Vagina (tissue), 2 donors: ENCODE data around the gene AIG1.

Source experiments
- POLR2A ChIP-seq, 2 donors: fragments of 450-650 bp; IDR thresholded peaks; one replicate each; pipeline ENCODE4 v1.6.1; 2017; ENCODE audit warnings: antibody characterized with exemption in 2 of 2, mild to moderate bottlenecking in 2 of 2, moderate library complexity in 2 of 2
- POLR2AphosphoS5 ChIP-seq, 2 donors: sonication (generic); formaldehyde crosslinking; IDR thresholded peaks; one replicate each; pipeline ENCODE4 v1.9.0; 2017; ENCODE audit warnings: antibody characterized with exemption in 2 of 2, mild to moderate bottlenecking in 2 of 2, low read depth in 1 of 2; ENCODE audit not compliant: insufficient read depth in 1 of 2
- TF ChIP-seq, protein P1 (sequence below), 3 experiments: fragments of 450-650 bp in 2 of 3; fragments of 200-600 bp in 1 of 3; sonication (generic) in 1 of 3; IDR thresholded peaks; one replicate each; pipeline ENCODE4 v1.5.1; 2017 to 2019; ENCODE audit warnings: antibody characterized with exemption in 3 of 3, mild to moderate bottlenecking in 2 of 3, moderate library complexity in 2 of 3

DNA sequence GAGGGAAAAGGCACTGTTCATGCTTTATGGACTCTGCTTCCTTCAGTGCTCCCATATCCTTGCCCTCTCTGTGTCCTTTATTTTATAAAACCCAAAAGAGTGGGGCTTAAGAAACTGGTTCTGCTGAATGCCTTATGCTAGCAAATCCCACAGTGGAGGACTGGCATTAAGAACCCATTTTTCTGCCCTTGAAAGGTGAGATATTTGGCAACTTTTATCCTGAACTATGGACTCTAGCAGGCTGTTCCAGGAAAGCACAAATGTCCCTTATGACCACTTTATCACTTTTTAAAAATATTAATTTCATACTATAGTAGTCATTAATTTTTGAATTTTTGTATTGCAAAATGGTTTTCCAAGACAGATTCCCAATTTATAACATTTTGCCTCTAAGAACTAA is 296.5 kb downstream of the AIG1 start:
- TF ChIP-seq, protein P1, sequence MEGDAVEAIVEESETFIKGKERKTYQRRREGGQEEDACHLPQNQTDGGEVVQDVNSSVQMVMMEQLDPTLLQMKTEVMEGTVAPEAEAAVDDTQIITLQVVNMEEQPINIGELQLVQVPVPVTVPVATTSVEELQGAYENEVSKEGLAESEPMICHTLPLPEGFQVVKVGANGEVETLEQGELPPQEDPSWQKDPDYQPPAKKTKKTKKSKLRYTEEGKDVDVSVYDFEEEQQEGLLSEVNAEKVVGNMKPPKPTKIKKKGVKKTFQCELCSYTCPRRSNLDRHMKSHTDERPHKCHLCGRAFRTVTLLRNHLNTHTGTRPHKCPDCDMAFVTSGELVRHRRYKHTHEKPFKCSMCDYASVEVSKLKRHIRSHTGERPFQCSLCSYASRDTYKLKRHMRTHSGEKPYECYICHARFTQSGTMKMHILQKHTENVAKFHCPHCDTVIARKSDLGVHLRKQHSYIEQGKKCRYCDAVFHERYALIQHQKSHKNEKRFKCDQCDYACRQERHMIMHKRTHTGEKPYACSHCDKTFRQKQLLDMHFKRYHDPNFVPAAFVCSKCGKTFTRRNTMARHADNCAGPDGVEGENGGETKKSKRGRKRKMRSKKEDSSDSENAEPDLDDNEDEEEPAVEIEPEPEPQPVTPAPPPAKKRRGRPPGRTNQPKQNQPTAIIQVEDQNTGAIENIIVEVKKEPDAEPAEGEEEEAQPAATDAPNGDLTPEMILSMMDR (IDR thresholded peaks at IDR 0.05): no peak
- TF ChIP-seq POLR2AphosphoS5 (IDR thresholded peaks at IDR 0.05; ENCODE audit: insufficient read depth in 1 of 2, low read depth in 1 of 2) (no peak), POLR2A (IDR thresholded peaks at IDR 0.05) (no peak)
